ENCODE results near the gene PODNL1. TPM values are rescaled to one million over a fixed set of nuclear protein-coding genes. Genes with fewer than 3 reads are reported as not detected.

The PODNL1 gene
- total RNA-seq, 2 experiments from 2014 or later, result 0.25 to 0.46 TPM

GRCh38 chr19:13935765-13936510 lies 2.3 kb downstream of the PODNL1 start:
- Mint-ChIP-seq H3K9me3 (ENCODE audit: low read depth) (no peaks in the 10 kb centered on the region), H3K27ac (no peak overlapping the region), H3K4me3 (no peak overlapping the region), H3K27me3 (peaks cover 6% of the 10 kb centered on the region), H3K4me1 (peaks cover 1% of the 10 kb centered on the region), H3K36me3 (ENCODE audit: low read depth) (no peaks in the 10 kb centered on the region)
- ChIA-PET POLR2A (interaction anchor here (0.6 kb wide), 2 partner anchors 11 to 26 kb away, joined by 4 to 9 read pairs; no protein-coding TSS in a partner anchor), CTCF (no interaction called here)
- intact Hi-C loops (cut with DNase I, micrococcal nuclease), result no loop called here
- DNase-seq, result no peak
- ATAC-seq, result no peak

- DNase-seq (no peak), ATAC-seq (no peak)
- H3K4me3 Mint-ChIP-seq, result no peak overlapping the region
- H3K36me3 Mint-ChIP-seq (ENCODE audit: low read depth), result no peaks in the 10 kb centered on the region
- H3K27ac Mint-ChIP-seq, result no peak overlapping the region
- CTCF ChIA-PET, result no interaction called here
- peaks cover 6% of the 10 kb centered on the region for H3K27me3 Mint-ChIP-seq
- intact Hi-C loops (cut with DNase I, micrococcal nuclease), result no loop called here
- POLR2A ChIA-PET, result no interaction called here
- H3K9me3 Mint-ChIP-seq (ENCODE audit: low read depth), result no peaks in the 10 kb centered on the region
- H3K4me1 Mint-ChIP-seq, result peaks cover 1% of the 10 kb centered on the region
Observed at GRCh38 chr19:13934785-13935109, 3.5 kb downstream of the PODNL1 start.

- Mint-ChIP-seq H3K27me3 (peaks cover 6% of the 10 kb centered on the region), H3K9me3 (ENCODE audit: low read depth) (no peaks in the 10 kb centered on the region), H3K4me3 (no peak overlapping the region), H3K36me3 (ENCODE audit: low read depth) (peaks cover 4% of the 10 kb centered on the region), H3K4me1 (peaks cover 1% of the 10 kb centered on the region), H3K27ac (no peak overlapping the region)
- no peak for ATAC-seq
- CTCF ChIA-PET, result interaction anchor here (0.6 kb wide), 2 partner anchors 140 to 159 kb away, joined by 3 read pairs; partner anchors contain the start of gene C19orf53
- POLR2A ChIA-PET, result interaction anchor here (0.6 kb wide), 1 partner anchor 9 kb away, joined by 3 read pairs; no protein-coding TSS in a partner anchor
- DNase-seq, result no peak
- intact Hi-C loops (cut with DNase I, micrococcal nuclease), result no loop called here
Observed at GRCh38 chr19:13932911-13933393, 5.3 kb downstream of the PODNL1 start.

GRCh38 chr19:13932149-13932637 lies 6.0 kb downstream of the PODNL1 start:
- Mint-ChIP-seq H3K4me3 (no peak overlapping the region), H3K36me3 (ENCODE audit: low read depth) (peaks cover 6% of the 10 kb centered on the region), H3K27me3 (peaks cover 3% of the 10 kb centered on the region), H3K4me1 (peaks cover 1% of the 10 kb centered on the region), H3K9me3 (ENCODE audit: low read depth) (no peaks in the 10 kb centered on the region), H3K27ac (no peak overlapping the region)
- CTCF ChIA-PET, result interaction anchor here (0.6 to 1.5 kb wide), 3 partner anchors 9 to 158 kb away, joined by 3 to 4 read pairs (median 3); partner anchors contain the start of gene C19orf53
- DNase-seq, result no peak
- no peak for ATAC-seq
- intact Hi-C loops (cut with DNase I, micrococcal nuclease), result no loop called here
- POLR2A ChIA-PET, result interaction anchor here (0.6 kb wide), 1 partner anchor 86 kb away, joined by 3 read pairs; no protein-coding TSS in a partner anchor

GRCh38 chr19:13931391-13932148 lies 6.6 kb downstream of the PODNL1 start:
- Mint-ChIP-seq H3K9me3 (ENCODE audit: low read depth) (no peaks in the 10 kb centered on the region), H3K36me3 (ENCODE audit: low read depth) (peaks cover 7% of the 10 kb centered on the region), H3K27ac (no peak overlapping the region), H3K4me3 (no peak overlapping the region), H3K4me1 (peaks cover 1% of the 10 kb centered on the region), H3K27me3 (peaks cover 3% of the 10 kb centered on the region)
- CTCF ChIA-PET, result interaction anchor here (1.5 kb wide), 1 partner anchor 9 kb away, joined by 4 read pairs; no protein-coding TSS in a partner anchor
- POLR2A ChIA-PET, result interaction anchor here (0.6 kb wide), 1 partner anchor 87 kb away, joined by 3 read pairs; no protein-coding TSS in a partner anchor
- DNase-seq (no peak), ATAC-seq (no peak)
- intact Hi-C loops (cut with DNase I, micrococcal nuclease), result no loop called here

GRCh38 chr19:13930402-13930801 lies 7.8 kb downstream of the PODNL1 start:
- no peak for DNase-seq
- Mint-ChIP-seq H3K27ac (no peak overlapping the region), H3K36me3 (ENCODE audit: low read depth) (peaks cover 8% of the 10 kb centered on the region), H3K27me3 (peaks cover 3% of the 10 kb centered on the region), H3K9me3 (ENCODE audit: low read depth) (no peaks in the 10 kb centered on the region), H3K4me3 (no peak overlapping the region), H3K4me1 (peaks cover 1% of the 10 kb centered on the region)
- ChIA-PET POLR2A (no interaction called here), CTCF (interaction anchor here (1.5 kb wide), 1 partner anchor 10 kb away, joined by 4 read pairs; no protein-coding TSS in a partner anchor)
- no peak for ATAC-seq
- intact Hi-C loops (cut with DNase I, micrococcal nuclease), result no loop called here

GRCh38 chr19:13929956-13930355 lies 8.3 kb downstream of the PODNL1 start:
- Mint-ChIP-seq H3K36me3 (ENCODE audit: low read depth) (peaks cover 9% of the 10 kb centered on the region), H3K27me3 (peaks cover 3% of the 10 kb centered on the region)

GRCh38 chr19:13929340-13929739 lies 8.9 kb downstream of the PODNL1 start:
- ChIA-PET CTCF (no interaction called here), POLR2A (interaction anchor here (0.6 kb wide), 1 partner anchor 23 kb away, joined by 3 read pairs; the partner anchor contains the start of gene DCAF15)
- Mint-ChIP-seq H3K9me3 (ENCODE audit: low read depth) (no peaks in the 10 kb centered on the region), H3K4me3 (no peak overlapping the region), H3K36me3 (ENCODE audit: low read depth) (peaks cover 9% of the 10 kb centered on the region), H3K27me3 (peaks cover under 1% of the 10 kb centered on the region), H3K4me1 (peaks cover 1% of the 10 kb centered on the region), H3K27ac (no peak overlapping the region)
- no peak for ATAC-seq
- DNase-seq, result no peak
- intact Hi-C loops (cut with DNase I, micrococcal nuclease), result no loop called here

More at GRCh38 chr19:13929956-13930355, 8.3 kb downstream of the PODNL1 start:
- Mint-ChIP-seq H3K4me1 (peaks cover 1% of the 10 kb centered on the region), H3K4me3 (no peak overlapping the region), H3K27ac (no peak overlapping the region), H3K9me3 (ENCODE audit: low read depth) (no peaks in the 10 kb centered on the region)
- CTCF ChIA-PET, result no interaction called here
- POLR2A ChIA-PET, result no interaction called here
- DNase-seq (no peak), ATAC-seq (no peak)
- intact Hi-C loops (cut with DNase I, micrococcal nuclease), result no loop called here

- no peaks in the 10 kb centered on the region for H3K27me3 Mint-ChIP-seq
- ChIA-PET CTCF (interaction anchor here (1.2 to 1.8 kb wide), 2 partner anchors 60 to 132 kb away, joined by 3 to 4 read pairs; no protein-coding TSS in a partner anchor), POLR2A (no interaction called here)
- ATAC-seq (no peak), DNase-seq (no peak)
- intact Hi-C loops (cut with DNase I, micrococcal nuclease), result no loop called here
- no peak overlapping the region for H3K27ac Mint-ChIP-seq
- peaks cover 26% of the 10 kb centered on the region for H3K36me3 Mint-ChIP-seq (ENCODE audit: low read depth)
- no peak overlapping the region for H3K4me3 Mint-ChIP-seq
- H3K9me3 Mint-ChIP-seq (ENCODE audit: low read depth), result no peaks in the 10 kb centered on the region
- H3K4me1 Mint-ChIP-seq, result no peaks in the 10 kb centered on the region
Observed at GRCh38 chr19:13926715-13927114, 11.5 kb downstream of the PODNL1 start.

GRCh38 chr19:13926010-13926409 lies 12.2 kb downstream of the PODNL1 start:
- intact Hi-C loops (cut with DNase I, micrococcal nuclease), result no loop called here
- Mint-ChIP-seq H3K9me3 (ENCODE audit: low read depth) (peaks cover 3% of the 10 kb centered on the region), H3K36me3 (ENCODE audit: low read depth) (peaks cover 33% of the 10 kb centered on the region), H3K27ac (no peak overlapping the region), H3K4me1 (no peaks in the 10 kb centered on the region), H3K4me3 (no peak overlapping the region), H3K27me3 (no peaks in the 10 kb centered on the region)
- no peak for ATAC-seq
- ChIA-PET CTCF (interaction anchor here (1.2 to 1.8 kb wide), 2 partner anchors 60 to 133 kb away, joined by 3 to 4 read pairs; no protein-coding TSS in a partner anchor), POLR2A (no interaction called here)
- DNase-seq, result no peak

- no peak for ATAC-seq
- POLR2A ChIA-PET, result no interaction called here
- CTCF ChIA-PET, result no interaction called here
- DNase-seq, result no peak
- peaks cover 44% of the 10 kb centered on the region for H3K36me3 Mint-ChIP-seq (ENCODE audit: low read depth)
- H3K27ac Mint-ChIP-seq, result no peak overlapping the region
- peaks cover 6% of the 10 kb centered on the region for H3K9me3 Mint-ChIP-seq (ENCODE audit: low read depth)
- intact Hi-C loops (cut with DNase I, micrococcal nuclease), result loop anchor here in 1 of 2 experiments (5.0 kb wide), 1 partner anchor 54 kb away; no protein-coding TSS in a partner anchor
- no peak overlapping the region for H3K4me3 Mint-ChIP-seq
- H3K27me3 Mint-ChIP-seq, result no peaks in the 10 kb centered on the region
- no peaks in the 10 kb centered on the region for H3K4me1 Mint-ChIP-seq
Observed at GRCh38 chr19:13923194-13923987, 14.8 kb downstream of the PODNL1 start.
